Chondrocyte (in vitro differentiated cells): ENCODE data around the gene SCAF8. TPM values are rescaled to one million over a fixed set of nuclear protein-coding genes. Genes with fewer than 3 reads are reported as not detected.

Experiments used
- DNase-seq: peaks from one replicate; pipeline ENCODE4 v3.0.0; 2021; ENCODE audit warnings: mixed read lengths, low spot score
- H3K27ac Mint-ChIP-seq: one replicate; pipeline ENCODE4 v1.8.0; 2021; ENCODE audit warnings: mild to moderate bottlenecking, moderate library complexity, mixed read lengths; ENCODE audit not compliant: unreplicated experiment
- H3K27me3 Mint-ChIP-seq: 2 replicates; pipeline ENCODE4 v1.8.0; 2021; ENCODE audit warnings: low read depth, mixed read lengths
- H3K36me3 Mint-ChIP-seq: 2 replicates; pipeline ENCODE4 v1.8.0; 2021; ENCODE audit warnings: low read depth, mixed read lengths
- H3K4me1 Mint-ChIP-seq: 2 replicates; pipeline ENCODE4 v1.8.0; 2021; ENCODE audit warnings: low read depth, mild to moderate bottlenecking, mixed read lengths
- H3K4me3 Mint-ChIP-seq: one replicate; pipeline ENCODE4 v1.8.0; 2021; ENCODE audit warnings: mild to moderate bottlenecking, moderate library complexity, mixed read lengths; ENCODE audit not compliant: unreplicated experiment
- H3K9me3 Mint-ChIP-seq: 2 replicates; pipeline ENCODE4 v1.8.0; 2021; ENCODE audit warnings: low read depth, mixed read lengths
- CTCF ChIP-seq: fragments of 200-600 bp; sonication (generic); IDR thresholded peaks from 2 replicates; pipeline ENCODE4 v1.5.0; 2021; ENCODE audit warnings: antibody characterized with exemption, mild to moderate bottlenecking, moderate library complexity
- total RNA-seq: library from RNA; stranded (reverse); gene quantifications from 3 replicates; pipeline ENCODE4 v1.2.1, GENCODE V29; 2021

Gene SCAF8
- total RNA-seq, 1 donor from 2014 or later = 36.3 TPM

GRCh38 chr6:154814063-154814462 is 80.8 kb downstream of the SCAF8 start:
- Mint-ChIP-seq H3K27me3 (no peaks in the 10 kb centered on the region), H3K9me3 (no peaks in the 10 kb centered on the region), H3K4me1 (peaks cover 16% of the 10 kb centered on the region), H3K36me3 (peaks cover 27% of the 10 kb centered on the region), H3K4me3 (no peak overlapping the region), H3K27ac (no peak overlapping the region)
- no peak for DNase-seq
- TF ChIP-seq CTCF = no peak

GRCh38 chr6:154815938-154816820 is 83.0 kb downstream of the SCAF8 start:
- no peaks in the 10 kb centered on the region for H3K27me3 Mint-ChIP-seq
- H3K4me1 Mint-ChIP-seq = peaks cover 16% of the 10 kb centered on the region
- H3K4me3 Mint-ChIP-seq = no peak overlapping the region
- no peak for TF ChIP-seq CTCF
- peaks cover 30% of the 10 kb centered on the region for H3K36me3 Mint-ChIP-seq
- H3K9me3 Mint-ChIP-seq = no peaks in the 10 kb centered on the region
- H3K27ac Mint-ChIP-seq = peak overlapping the region; percentile 87
- DNase-seq = no peak

- Mint-ChIP-seq H3K4me3 (no peak overlapping the region), H3K4me1 (peaks cover 27% of the 10 kb centered on the region), H3K36me3 (peaks cover 35% of the 10 kb centered on the region)
Observed at GRCh38 chr6:154821099-154821498, 87.9 kb downstream of the SCAF8 start.

GRCh38 chr6:154821638-154822037 is 88.4 kb downstream of the SCAF8 start:
- no peak for DNase-seq
- H3K27ac Mint-ChIP-seq = no peak overlapping the region
- no peaks in the 10 kb centered on the region for H3K9me3 Mint-ChIP-seq
- H3K27me3 Mint-ChIP-seq = no peaks in the 10 kb centered on the region
- no peak for TF ChIP-seq CTCF
- H3K4me3 Mint-ChIP-seq = no peak overlapping the region
- peaks cover 22% of the 10 kb centered on the region for H3K4me1 Mint-ChIP-seq
- peaks cover 32% of the 10 kb centered on the region for H3K36me3 Mint-ChIP-seq

More at GRCh38 chr6:154821099-154821498, 87.9 kb downstream of the SCAF8 start:
- no peak for DNase-seq
- Mint-ChIP-seq H3K27me3 (no peaks in the 10 kb centered on the region), H3K9me3 (no peaks in the 10 kb centered on the region), H3K27ac (no peak overlapping the region)
- TF ChIP-seq CTCF = no peak

GRCh38 chr6:154822947-154823558 is 89.8 kb downstream of the SCAF8 start:
- TF ChIP-seq CTCF = no peak
- H3K27ac Mint-ChIP-seq = peak overlapping the region; percentile 67
- H3K4me3 Mint-ChIP-seq = no peak overlapping the region
- H3K4me1 Mint-ChIP-seq = peaks cover 17% of the 10 kb centered on the region
- H3K27me3 Mint-ChIP-seq = no peaks in the 10 kb centered on the region
- H3K9me3 Mint-ChIP-seq = no peaks in the 10 kb centered on the region
- DNase-seq = no peak
- H3K36me3 Mint-ChIP-seq = peaks cover 31% of the 10 kb centered on the region
